Right lung (tissue), 5 donors: ENCODE results near the gene NHLH1. TPM values are rescaled to one million over a fixed set of nuclear protein-coding genes. Genes with fewer than 3 reads are reported as not detected.
"Not testable (repeated sequence)": the region's sequence is repeated elsewhere in the genome, so short reads cannot be mapped to it uniquely, and the experiment has no call there.

Source experiments
- DNase-seq, 2 donors: peaks; one replicate each; pipeline ENCODE4 v3.0.0-alpha.2; 2013
- polyA plus RNA-seq, 5 donors: library from polyadenylated mRNA; unstranded; fragments of 120-200 nt; gene quantifications; one replicate each; pipeline versions ENCODE4 v1.2.1 to v1.2.3, GENCODE V29; 2013; ENCODE audit warnings: inconsistent platforms in 1 of 5, low replicate concordance in 1 of 5; ENCODE audit not compliant: insufficient read length in 5 of 5, insufficient read depth in 1 of 5

Gene NHLH1
- polyA plus RNA-seq, 5 donors = 0.13 to 0.37 (median 0.18) TPM

- no peak for DNase-seq
Measured at GRCh38 chr1:160377585-160378206, 10.8 kb downstream of the NHLH1 start.

- not testable (repeated sequence) for DNase-seq
Measured at GRCh38 chr1:160384812-160385211, 17.9 kb downstream of the NHLH1 start.

DNA sequence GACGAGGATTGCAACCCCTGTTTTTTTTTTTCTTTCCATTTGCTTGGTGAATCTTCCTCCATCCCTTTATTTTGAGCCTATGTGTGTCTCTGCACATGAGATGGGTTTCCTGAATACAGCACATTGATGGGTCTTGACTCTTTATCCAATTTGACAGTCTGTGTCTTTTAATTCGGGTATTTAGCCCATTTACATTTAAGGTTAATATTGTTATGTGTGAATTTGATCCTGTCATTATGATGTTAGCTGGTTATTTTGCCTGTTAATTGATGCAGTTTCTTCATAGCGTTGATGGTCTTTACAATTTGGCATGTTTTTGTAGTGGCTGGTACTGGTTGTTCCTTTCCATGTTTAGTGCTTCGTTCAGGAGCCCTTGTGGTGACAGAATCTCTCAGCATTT is 21.5 kb downstream of the NHLH1 start:
- DNase-seq = not testable (repeated sequence)

DNA sequence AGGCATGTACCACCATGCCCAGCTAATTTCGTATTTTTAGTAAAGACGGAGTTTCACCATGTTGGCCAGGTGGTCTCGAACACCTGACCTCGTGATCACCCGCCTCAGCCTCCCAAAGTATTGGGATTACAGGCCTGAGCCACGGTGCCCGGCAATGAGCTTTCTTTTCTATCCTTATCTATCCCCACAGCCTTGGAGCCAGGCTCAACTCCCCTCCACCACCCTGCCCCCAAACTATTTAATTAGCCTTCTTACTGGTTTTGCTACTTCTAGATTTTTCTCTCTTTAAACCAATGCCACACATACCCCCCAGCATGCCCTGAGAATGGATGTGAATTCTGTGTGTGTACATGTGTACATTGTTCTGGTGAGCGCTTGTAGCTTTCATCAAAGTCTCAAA is 27.8 kb downstream of the NHLH1 start:
- DNase-seq = no peak

DNA sequence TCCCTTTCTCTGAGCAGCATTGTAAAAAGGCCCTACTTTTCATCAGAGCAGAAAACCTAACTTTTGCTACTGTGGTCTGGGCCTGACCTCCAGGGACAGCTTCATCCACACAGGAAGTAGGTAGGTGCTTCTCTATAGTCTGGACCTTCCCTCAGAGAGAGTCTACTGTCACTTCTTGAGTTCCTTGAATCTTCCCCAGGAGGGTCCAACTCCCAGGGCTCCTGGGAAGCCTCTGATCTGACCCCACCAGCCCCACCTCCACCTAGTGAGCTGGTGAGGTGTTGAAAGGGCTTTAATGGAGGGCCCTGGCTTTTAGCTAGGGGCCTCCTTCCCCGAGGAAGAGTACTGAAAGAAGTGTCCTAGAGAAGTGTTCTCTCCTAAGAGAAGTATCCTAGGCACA is 30.8 kb downstream of the NHLH1 start:
- no peak for DNase-seq

GRCh38 chr1:160398823-160399222 is 32.0 kb downstream of the NHLH1 start:
- DNase-seq = no peak

GRCh38 chr1:160399544-160400222 is 32.8 kb downstream of the NHLH1 start:
- no peak for DNase-seq

DNA sequence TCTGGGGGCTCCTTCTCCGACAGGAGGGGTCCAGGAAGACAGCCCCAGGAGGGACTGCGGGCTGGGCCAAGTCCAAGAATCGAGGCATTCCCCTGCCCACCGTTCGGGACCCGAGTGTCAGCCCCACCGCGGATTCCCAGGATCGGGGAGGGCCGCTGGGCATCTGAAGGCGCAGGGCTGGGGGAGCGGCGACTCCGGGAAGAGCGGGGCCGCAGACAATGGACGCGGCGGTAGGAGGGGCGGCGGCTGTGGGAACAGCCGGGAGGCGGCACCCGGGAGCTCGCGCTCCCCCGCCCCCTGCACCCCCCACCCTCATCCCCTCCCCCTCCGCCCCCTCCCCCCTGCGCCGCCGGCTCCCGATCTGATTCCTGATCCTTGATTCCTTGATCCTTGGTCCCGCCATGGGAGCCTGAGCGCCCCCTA is 33.4 kb downstream of the NHLH1 start, which contains the start of gene VANGL2:
Gene VANGL2, plus strand, starts transcription at position 342 of the 423 bp plus-strand sequence. CDS start 15,274 bp downstream, outside the sequence.
- peak; percentile 90 for DNase-seq

GRCh38 chr1:160400646-160401486 is 34.0 kb downstream of the NHLH1 start:
- peak; percentile 61 to 65 for DNase-seq

- no peak for DNase-seq
Measured at GRCh38 chr1:160401487-160401805, 34.6 kb downstream of the NHLH1 start.

DNA sequence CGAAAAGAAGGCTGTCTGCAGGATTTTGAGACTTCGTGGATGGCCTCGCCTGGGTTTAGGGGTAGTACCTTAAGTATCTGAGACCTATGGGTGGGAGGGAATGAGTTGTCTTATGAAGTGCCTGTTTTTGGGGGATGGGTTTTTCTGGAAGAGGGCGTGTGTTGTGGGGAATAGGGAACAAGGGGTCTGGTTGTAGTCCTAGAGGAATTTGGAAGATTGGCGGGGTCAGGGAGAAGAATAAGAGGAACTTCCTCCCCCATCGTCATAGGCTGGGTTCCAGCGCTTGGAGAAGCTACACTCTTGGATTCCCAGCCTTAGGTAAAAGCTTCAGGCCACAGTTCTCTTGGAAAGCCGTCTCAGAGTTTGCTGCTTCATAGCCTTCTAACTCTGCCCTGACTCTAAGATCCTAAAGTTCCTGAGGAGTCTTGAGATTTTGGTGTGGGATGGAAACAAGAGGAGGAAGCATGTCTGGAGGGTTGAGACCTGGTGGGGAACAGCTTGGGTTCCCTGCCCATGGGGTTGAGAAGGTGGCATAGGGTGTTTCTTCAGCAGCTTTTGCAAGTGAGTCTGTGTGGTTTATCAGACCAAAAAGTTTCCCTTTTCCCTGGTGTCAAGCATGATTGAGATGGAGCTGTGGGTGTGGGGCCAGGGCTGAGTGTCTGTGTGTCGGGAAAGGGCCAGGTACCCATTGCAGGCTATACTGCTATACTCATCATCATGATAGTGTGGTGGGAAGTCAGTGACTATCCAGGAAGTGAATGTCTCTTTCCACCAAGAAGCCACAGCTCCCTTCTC is 35.3 kb downstream of the NHLH1 start:
- DNase-seq = no peak

DNA sequence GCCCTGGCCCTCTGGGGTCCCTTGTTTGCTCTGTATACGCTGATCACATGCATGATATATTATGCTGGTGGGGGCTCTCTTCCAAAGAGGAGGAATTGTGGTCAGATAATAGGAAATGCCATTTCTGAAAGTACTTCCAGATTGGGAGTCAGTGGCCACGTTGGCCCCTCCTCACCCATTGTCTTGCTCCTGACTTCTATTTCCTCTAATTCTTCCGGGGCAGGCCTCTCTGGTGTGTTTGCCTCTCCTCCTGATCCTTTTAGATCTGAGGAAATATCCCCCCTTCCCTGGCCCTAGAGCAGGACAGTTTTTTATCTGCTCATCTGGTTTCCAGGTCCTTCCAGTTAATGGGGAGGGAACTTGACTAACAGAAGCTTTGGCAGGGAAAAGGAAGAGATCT is 36.4 kb downstream of the NHLH1 start:
- no peak for DNase-seq

DNA sequence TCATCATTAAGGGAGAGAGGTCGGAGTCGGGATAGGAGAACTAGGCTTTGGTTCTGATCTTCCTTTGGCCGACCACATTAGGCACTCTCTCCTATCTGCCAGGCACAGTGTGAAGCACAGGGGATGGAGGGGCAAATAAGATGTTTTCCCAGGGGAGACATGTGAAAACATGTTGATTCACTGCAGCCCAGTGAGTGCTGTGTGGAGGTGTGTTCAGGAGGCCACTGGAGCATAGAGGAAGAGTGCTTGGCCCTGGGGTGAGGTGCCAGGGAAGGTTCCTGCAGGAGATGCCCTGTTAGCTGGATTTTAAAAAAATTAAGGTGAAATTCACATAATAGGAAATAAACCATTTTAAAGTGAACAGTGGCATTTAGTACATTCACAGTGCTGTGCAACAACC is 37.2 kb downstream of the NHLH1 start:
- DNase-seq = no peak

DNA sequence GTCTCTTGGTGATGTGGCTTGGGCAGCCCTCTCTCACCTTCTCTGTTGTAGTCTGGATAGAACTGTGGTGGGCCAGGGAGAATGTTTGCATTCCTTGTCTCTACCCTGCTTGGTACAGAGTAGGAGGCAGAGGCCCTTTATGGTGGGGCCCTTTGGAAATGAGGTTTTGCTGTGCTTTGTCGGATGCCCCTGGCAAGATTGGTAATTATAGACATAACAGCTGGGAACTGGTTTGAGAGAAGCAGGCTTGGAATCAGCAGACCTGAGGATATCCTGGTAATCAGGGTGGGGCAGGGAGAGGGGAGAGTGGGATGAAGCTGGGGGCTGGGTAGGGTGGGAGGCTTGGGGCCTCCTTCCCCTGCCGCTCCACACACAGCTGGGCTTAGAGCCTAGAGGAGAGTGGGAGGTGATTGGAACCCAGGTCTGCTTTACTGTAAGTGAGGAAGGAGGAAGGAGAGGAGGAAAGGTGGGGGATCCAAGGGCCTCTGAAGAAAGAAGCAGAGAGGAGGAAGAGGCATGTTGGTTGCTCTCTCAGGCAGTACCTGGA is 38.5 kb downstream of the NHLH1 start:
- no peak for DNase-seq

GRCh38 chr1:160406131-160406968 is 39.5 kb downstream of the NHLH1 start:
- no peak for DNase-seq

- DNase-seq = no peak
Measured at GRCh38 chr1:160407839-160408801, 41.2 kb downstream of the NHLH1 start.

DNA sequence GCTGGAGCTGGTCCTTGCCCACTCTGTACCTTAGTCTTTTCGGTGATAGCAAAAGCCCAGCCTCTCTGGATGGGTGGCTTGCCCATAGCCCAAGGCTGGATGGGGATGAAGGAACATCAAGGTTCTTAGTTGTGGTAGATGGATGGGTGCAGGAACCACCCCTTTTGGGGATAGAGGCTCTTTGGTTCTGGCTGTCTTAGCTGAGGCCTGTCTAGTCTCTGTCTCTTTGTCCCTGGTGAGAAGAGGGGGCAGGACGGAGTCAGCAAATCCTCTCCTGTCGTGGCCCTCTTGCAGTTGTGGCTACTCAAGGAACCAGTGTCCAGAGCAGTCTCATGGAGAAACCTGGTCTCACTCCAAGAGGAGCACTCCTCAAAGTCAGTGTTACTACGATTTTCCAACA is 42.0 kb downstream of the NHLH1 start:
- DNase-seq = no peak

- no peak for DNase-seq
Measured at GRCh38 chr1:160409486-160409885, 42.6 kb downstream of the NHLH1 start.

- DNase-seq = peak in 1 of 2 donors; percentile 50
Measured at GRCh38 chr1:160410406-160411005, 43.6 kb downstream of the NHLH1 start.
